CD4-positive, alpha-beta T cell treated with Interleukin-10 for 1 hour (primary cell): ENCODE measurements around the gene PXN.
"Not testable (repeated sequence)": the region's sequence is repeated elsewhere in the genome, so short reads cannot be mapped to it uniquely, and the experiment has no call there.

Source experiments
- DNase-seq: peaks from one replicate; pipeline ENCODE4 v3.0.0-alpha.2; 2020

Gene PXN

GRCh38 chr12:120239776-120240494, 25.6 kb downstream of the PXN start:
- no peak for DNase-seq

GRCh38 chr12:120238839-120239445, 26.6 kb downstream of the PXN start:
- DNase-seq, result no peak

GRCh38 chr12:120238217-120238616, 27.3 kb downstream of the PXN start:
- no peak for DNase-seq

GRCh38 chr12:120237360-120238171, 28.0 kb downstream of the PXN start:
- no peak for DNase-seq

GRCh38 chr12:120236809-120237208, 28.7 kb downstream of the PXN start:
- not testable (repeated sequence) for DNase-seq

GRCh38 chr12:120235369-120236323, 29.9 kb downstream of the PXN start:
- peak; percentile 30 for DNase-seq

- DNase-seq, result no peak
Observed at GRCh38 chr12:120234643-120235368, 30.7 kb downstream of the PXN start.

- DNase-seq, result peak; percentile 72
Observed at GRCh38 chr12:120231316-120232011, 34.1 kb downstream of the PXN start.

GRCh38 chr12:120230974-120231315, 34.6 kb downstream of the PXN start:
- DNase-seq, result no peak

- no peak for DNase-seq
Observed at GRCh38 chr12:120230326-120230973, 35.1 kb downstream of the PXN start.

- no peak for DNase-seq
Observed at GRCh38 chr12:120229487-120230325, 35.8 kb downstream of the PXN start.

- DNase-seq, result no peak
Observed at GRCh38 chr12:120229071-120229486, 36.5 kb downstream of the PXN start.

GRCh38 chr12:120228291-120229070, 37.0 kb downstream of the PXN start:
- peak; percentile 88 for DNase-seq

- no peak for DNase-seq
Observed at GRCh38 chr12:120228041-120228290, 37.6 kb downstream of the PXN start.

GRCh38 chr12:120227233-120228040, 38.1 kb downstream of the PXN start:
- DNase-seq, result no peak

GRCh38 chr12:120225852-120226640, 39.5 kb downstream of the PXN start:
- peak; percentile 27 for DNase-seq

- no peak for DNase-seq
Observed at GRCh38 chr12:120225200-120225558, 40.4 kb downstream of the PXN start.
